Naive thymus-derived CD4-positive, alpha-beta T cell (primary cell): ENCODE measurements around the gene BEST4. TPM values are rescaled to one million over a fixed set of nuclear protein-coding genes. Genes with fewer than 3 reads are reported as not detected.
A peak's percentile ranks its signal among the peaks of the same experiment; 100 is the strongest.

Experiments
- ATAC-seq: fragments of 150-1000 bp; cut with Tn5 transposase; 2 replicates; pipeline ENCODE4 v1.10.0; 2021; ENCODE audit warnings: mild to moderate bottlenecking, moderate library complexity
- CTCF ChIA-PET: fragments of 350-600 bp; sonication (Branson Sonifier 250); formaldehyde crosslinking; loops from one replicate; lab custom pipeline; 2021; ENCODE audit warnings: antibody characterized with exemption; lab: Charles Lee
- POLR2A ChIA-PET: fragments of 350-600 bp; sonication (Branson Sonifier 250); formaldehyde crosslinking; loops from one replicate; lab custom pipeline; 2021; ENCODE audit warnings: antibody characterized with exemption, inconsistent platforms; lab: Charles Lee
- DNase-seq, 9 donors: peaks; one replicate each; pipeline versions ENCODE4 v3.0.0 to v3.0.0-alpha.2; 2020 to 2022; ENCODE audit warnings: mixed read lengths in 1 of 9
- H3K27ac ChIP-seq: one replicate; pipeline ENCODE4 v1.7.0; 2013; ENCODE audit warnings: mild to moderate bottlenecking, low read depth, low read length, moderate library complexity
- H3K27me3 ChIP-seq, 2 donors: one replicate each; pipeline ENCODE4 v1.7.0; 2013; ENCODE audit warnings: low read length in 2 of 2, mild to moderate bottlenecking in 2 of 2, moderate library complexity in 2 of 2; ENCODE audit not compliant: control insufficient read depth in 2 of 2, insufficient read depth in 2 of 2
- H3K36me3 ChIP-seq, 3 experiments: 1 replicate in 2 of 3; 2 replicates in 1 of 3; pipeline ENCODE4 v1.7.0; 2013; ENCODE audit warnings: low read length in 3 of 3, mild to moderate bottlenecking in 3 of 3, moderate library complexity in 1 of 3; ENCODE audit not compliant: insufficient read depth in 3 of 3, control insufficient read depth in 2 of 3
- H3K4me1 ChIP-seq, 2 donors: one replicate each; pipeline ENCODE4 v1.7.0; 2013; ENCODE audit warnings: low read length in 2 of 2, mild to moderate bottlenecking in 2 of 2, moderate library complexity in 1 of 2; ENCODE audit not compliant: control insufficient read depth in 2 of 2, insufficient read depth in 2 of 2
- H3K4me3 ChIP-seq: 2 replicates; pipeline ENCODE4 v1.7.0; 2013; ENCODE audit warnings: mild to moderate bottlenecking, low read length
- H3K9me3 ChIP-seq, 3 experiments: 1 replicate in 2 of 3; 2 replicates in 1 of 3; pipeline ENCODE4 v1.7.0; 2013; ENCODE audit warnings: low read length in 3 of 3; ENCODE audit not compliant: control insufficient read depth in 2 of 3
- H3K27ac Mint-ChIP-seq, 9 donors: one replicate each; pipeline ENCODE4 v1.8.0; 2020 to 2022; ENCODE audit warnings: mixed read lengths in 9 of 9, mild to moderate bottlenecking in 8 of 9, moderate library complexity in 5 of 9, inconsistent platforms in 2 of 9
- H3K27me3 Mint-ChIP-seq, 5 donors: one replicate each; pipeline ENCODE4 v1.8.0; 2021 to 2022; ENCODE audit warnings: mixed read lengths in 5 of 5, mild to moderate bottlenecking in 1 of 5
- H3K36me3 Mint-ChIP-seq, 5 donors: one replicate each; pipeline ENCODE4 v1.8.0; 2020 to 2022; ENCODE audit warnings: mixed read lengths in 5 of 5, mild to moderate bottlenecking in 3 of 5, inconsistent platforms in 1 of 5
- H3K4me1 Mint-ChIP-seq, 7 donors: one replicate each; pipeline ENCODE4 v1.8.0; 2020 to 2022; ENCODE audit warnings: mixed read lengths in 7 of 7, mild to moderate bottlenecking in 3 of 7, inconsistent platforms in 1 of 7
- H3K4me3 Mint-ChIP-seq, 10 donors: one replicate each; pipeline ENCODE4 v1.8.0; 2020 to 2022; ENCODE audit warnings: mild to moderate bottlenecking in 10 of 10, mixed read lengths in 10 of 10, moderate library complexity in 6 of 10, inconsistent platforms in 2 of 10
- H3K9me3 Mint-ChIP-seq, 11 donors: one replicate each; pipeline ENCODE4 v1.8.0; 2020 to 2022; ENCODE audit warnings: mixed read lengths in 11 of 11, mild to moderate bottlenecking in 4 of 11, inconsistent platforms in 1 of 11, moderate library complexity in 1 of 11
- intact Hi-C, 2 donors: fragments of 100-400 bp; cut with micrococcal nuclease; formaldehyde crosslinking; loops; one replicate each; pipeline ENCODE4 v1.15.1; 2023
- polyA plus RNA-seq, 2 donors: library from polyadenylated mRNA; unstranded; fragments of 300-500 nt; fragmentation: Illumina TruSeq; gene quantifications; one replicate each; pipeline ENCODE4 v1.2.3, GENCODE V29; 2021
- total RNA-seq, 6 experiments: library from RNA in 5 of 6; stranded (reverse) in 5 of 6; gene quantifications; 1 replicate in 5 of 6; 2 replicates in 1 of 6; pipeline ENCODE4 v1.2.3 and lab custom pipeline; 2021 to 2026

The BEST4 gene
- total RNA-seq: 1 to 10 TPM in 2 of 5 experiments, under 1 TPM in 3; 0.77 to 1.4 (median 0.96) TPM
- polyA plus RNA-seq: under 1 TPM in 1 of 2 donors, not detected in 1; 0.72 TPM
- 1.6 reads per million, percentile 5 among the genes with 10 or more reads in this experiment for total RNA-seq (lab: John Stamatoyannopoulos, UW)

GRCh38 chr1:44788120-44788860 lies at the start of gene BEST4:
Gene BEST4, minus strand, starts transcription at chr1:44788170. Its CDS starts 465 bp downstream, at chr1:44787705.
- peaks cover 13 to 29% (median 24%) of the 10 kb centered on the region in 7 donors for H3K4me1 Mint-ChIP-seq
- CTCF ChIA-PET: interaction anchor here (0.6 to 2.5 kb wide), 8 partner anchors 12 to 766 kb away, joined by 3 to 12 read pairs (median 4); partner anchors contain the start of genes PLK3 and RNU5D-1
- peaks cover 0 to 2% (median 0%) of the 10 kb centered on the region in 11 donors for H3K9me3 Mint-ChIP-seq
- H3K36me3 ChIP-seq: no peaks in the 10 kb centered on the region
- POLR2A ChIA-PET: interaction anchor here (1.1 to 7.9 kb wide), 7 partner anchors 12 to 223 kb away, joined by 3 to 93 read pairs (median 25); partner anchors contain the start of genes BTBD19, DYNLT4, HECTD3 and PLK3
- peak within 1 kb of the TSS in 4 of 9 donors; percentile 5 to 46 (median 18) for H3K27ac Mint-ChIP-seq
- peaks cover 0 to 2% (median 0%) of the 10 kb centered on the region in 5 donors for H3K36me3 Mint-ChIP-seq
- no peaks in the 10 kb centered on the region for H3K9me3 ChIP-seq
- no peaks in the 10 kb centered on the region for H3K27me3 ChIP-seq
- intact Hi-C loops: loop anchor here in 1 of 2 donors (5.0 kb wide), 1 partner anchor 34 kb away; no protein-coding TSS in a partner anchor
- no peaks in the 10 kb centered on the region for H3K27me3 Mint-ChIP-seq
- ATAC-seq (no peak), DNase-seq (no peak)
- peak within 1 kb of the TSS in 2 of 10 donors; percentile 21 to 25 for H3K4me3 Mint-ChIP-seq
- H3K4me1 ChIP-seq: peaks cover 20 to 23% of the 10 kb centered on the region in 2 donors
- H3K4me3 ChIP-seq: no peak within 1 kb of the TSS
- no peak within 1 kb of the TSS for H3K27ac ChIP-seq

GRCh38 chr1:44835738-44836675 lies 48.0 kb upstream of the BEST4 start:
- H3K36me3 Mint-ChIP-seq: no peaks in the 10 kb centered on the region
- peak; percentile 96 for ATAC-seq
- H3K4me3 Mint-ChIP-seq: peak overlapping the region in 9 of 10 donors; percentile 3 to 73 (median 42)
- CTCF ChIA-PET: interaction anchor here (0.6 to 3.0 kb wide), 6 partner anchors 36 to 940 kb away, joined by 3 to 11 read pairs (median 4); partner anchors contain the start of gene PLK3
- POLR2A ChIA-PET: interaction anchor here (0.6 to 3.4 kb wide), 6 partner anchors 17 to 49 kb away, joined by 3 to 12 read pairs (median 7); partner anchors contain the start of genes BTBD19, DYNLT4 and PLK3
- Histone ChIP-seq H3K4me1 (no peaks in the 10 kb centered on the region), H3K4me3 (no peak overlapping the region), H3K36me3 (no peaks in the 10 kb centered on the region), H3K27ac (no peak overlapping the region), H3K27me3 (no peaks in the 10 kb centered on the region), H3K9me3 (no peaks in the 10 kb centered on the region)
- peaks cover 7 to 19% (median 8%) of the 10 kb centered on the region in 7 donors for H3K4me1 Mint-ChIP-seq
- H3K27me3 Mint-ChIP-seq: peaks cover under 1 to 9% (median under 1%) of the 10 kb centered on the region in 5 donors
- H3K27ac Mint-ChIP-seq: peak overlapping the region in 8 of 9 donors; percentile 12 to 81 (median 41)
- intact Hi-C loops: loop anchor here (1.0 to 5.0 kb wide), 12 partner anchors 16 to 655 kb away; partner anchors contain the start of genes UROD (in 2 of the 2), EIF2B3 (in 1 of the 2), HECTD3 (in 1 of the 2) and TESK2 (in 1 of the 2)
- no peaks in the 10 kb centered on the region for H3K9me3 Mint-ChIP-seq
- DNase-seq: peak; percentile 58 to 82 (median 75)

GRCh38 chr1:44834328-44834727 lies 46.4 kb upstream of the BEST4 start:
- H3K27me3 Mint-ChIP-seq: peaks cover 0 to 4% (median 0%) of the 10 kb centered on the region in 5 donors
- H3K9me3 ChIP-seq: no peaks in the 10 kb centered on the region
- peak overlapping the region in 3 of 9 donors; percentile 8 to 46 (median 40) for H3K27ac Mint-ChIP-seq
- no peak overlapping the region for H3K27ac ChIP-seq
- DNase-seq: no peak
- no peak for ATAC-seq
- intact Hi-C loops: loop anchor here in 1 of 2 donors (2.0 kb wide), 1 partner anchor 656 kb away; the partner anchor contains the start of gene TESK2
- no peak overlapping the region for H3K4me3 Mint-ChIP-seq
- CTCF ChIA-PET: interaction anchor here (0.9 to 3.0 kb wide), 4 partner anchors 13 to 180 kb away, joined by 4 to 8 read pairs (median 5); no protein-coding TSS in a partner anchor
- no peaks in the 10 kb centered on the region for H3K36me3 ChIP-seq
- H3K4me1 ChIP-seq: no peaks in the 10 kb centered on the region
- no peak overlapping the region for H3K4me3 ChIP-seq
- no peaks in the 10 kb centered on the region for H3K36me3 Mint-ChIP-seq
- POLR2A ChIA-PET: interaction anchor here (0.9 to 3.4 kb wide), 3 partner anchors 12 to 26 kb away, joined by 3 to 12 read pairs (median 11); partner anchors contain the start of genes BTBD19 and DYNLT4
- H3K9me3 Mint-ChIP-seq: no peaks in the 10 kb centered on the region
- no peaks in the 10 kb centered on the region for H3K27me3 ChIP-seq
- peaks cover 7 to 20% (median 8%) of the 10 kb centered on the region in 7 donors for H3K4me1 Mint-ChIP-seq

GRCh38 chr1:44832056-44832705 lies 44.2 kb upstream of the BEST4 start:
- Histone ChIP-seq H3K9me3 (no peaks in the 10 kb centered on the region), H3K4me3 (no peak overlapping the region), H3K4me1 (no peaks in the 10 kb centered on the region), H3K27me3 (no peaks in the 10 kb centered on the region), H3K36me3 (no peaks in the 10 kb centered on the region), H3K27ac (no peak overlapping the region)
- CTCF ChIA-PET: no interaction called here
- ATAC-seq (no peak), DNase-seq (no peak)
- Mint-ChIP-seq H3K4me3 (no peak overlapping the region), H3K27ac (peak overlapping the region in 1 of 9 donors; percentile 73), H3K4me1 (peaks cover 7 to 20% (median 8%) of the 10 kb centered on the region in 7 donors), H3K9me3 (peaks cover 0 to 1% (median 0%) of the 10 kb centered on the region in 11 donors), H3K27me3 (no peaks in the 10 kb centered on the region), H3K36me3 (no peaks in the 10 kb centered on the region)
- POLR2A ChIA-PET: interaction anchor here (0.6 to 2.5 kb wide), 5 partner anchors 10 to 82 kb away, joined by 3 to 12 read pairs (median 5); partner anchors contain the start of gene PLK3
- intact Hi-C loops: no loop called here

GRCh38 chr1:44831516-44831915 lies 43.5 kb upstream of the BEST4 start:
- ChIA-PET POLR2A (interaction anchor here (1.2 to 2.5 kb wide), 4 partner anchors 9 to 110 kb away, joined by 4 to 12 read pairs (median 5); partner anchors contain the start of gene PLK3), CTCF (no interaction called here)
- Histone ChIP-seq H3K27ac (no peak overlapping the region), H3K9me3 (no peaks in the 10 kb centered on the region), H3K4me1 (no peaks in the 10 kb centered on the region), H3K36me3 (no peaks in the 10 kb centered on the region), H3K4me3 (no peak overlapping the region), H3K27me3 (no peaks in the 10 kb centered on the region)
- no peak overlapping the region for H3K4me3 Mint-ChIP-seq
- DNase-seq (no peak), ATAC-seq (no peak)
- no peaks in the 10 kb centered on the region for H3K36me3 Mint-ChIP-seq
- no peaks in the 10 kb centered on the region for H3K27me3 Mint-ChIP-seq
- peaks cover 0 to 1% (median 0%) of the 10 kb centered on the region in 11 donors for H3K9me3 Mint-ChIP-seq
- H3K27ac Mint-ChIP-seq: peak overlapping the region in 2 of 9 donors; percentile 3 to 73
- intact Hi-C loops: no loop called here
- H3K4me1 Mint-ChIP-seq: peaks cover 7 to 18% (median 8%) of the 10 kb centered on the region in 7 donors
